HUES64 (cell line): ENCODE measurements around the gene WDR20.
"Not testable (repeated sequence)": the region's sequence is repeated elsewhere in the genome, so short reads cannot be mapped to it uniquely, and the experiment has no call there.

Experiments used
- H3K27ac ChIP-seq: 2 replicates; pipeline ENCODE4 v1.7.0; 2013; ENCODE audit warnings: low read depth, low read length, inconsistent platforms
- H3K27me3 ChIP-seq: 2 replicates; pipeline ENCODE4 v1.6.1; 2013; ENCODE audit warnings: mild to moderate bottlenecking, low read length; ENCODE audit not compliant: insufficient read depth
- H3K36me3 ChIP-seq: 2 replicates; pipeline ENCODE4 v1.6.1; 2013; ENCODE audit warnings: mild to moderate bottlenecking, low read length; ENCODE audit not compliant: insufficient read depth
- H3K4me1 ChIP-seq: 2 replicates; pipeline ENCODE4 v1.6.1; 2013; ENCODE audit warnings: mild to moderate bottlenecking, low read length, moderate library complexity; ENCODE audit not compliant: insufficient read depth
- H3K4me3 ChIP-seq: 2 replicates; pipeline ENCODE4 v1.5.1; 2013; ENCODE audit warnings: mild to moderate bottlenecking, low read length, moderate library complexity
- H3K9ac ChIP-seq: 2 replicates; pipeline ENCODE4 v1.6.1; 2013; ENCODE audit warnings: mild to moderate bottlenecking, low read depth, low read length
- H3K9me3 ChIP-seq: 2 replicates; pipeline ENCODE4 v1.6.1; 2013; ENCODE audit warnings: low read depth, low read length; ENCODE audit not compliant: insufficient read depth
- WGBS: fragments of 150-250, 120-280 bp; methylation state at CpG from one replicate; pipeline ENCODE4 v1.1.7; 2013; ENCODE audit warnings: missing lambda C conversion rate; 5-methylcytosine and 5-hydroxymethylcytosine counted together

Gene WDR20

GRCh38 chr14:102238766-102239165 is 99.1 kb downstream of the WDR20 start:
- H3K4me3 ChIP-seq: no peak overlapping the region
- no peak overlapping the region for H3K9ac ChIP-seq
- peaks cover 7% of the 10 kb centered on the region for H3K4me1 ChIP-seq
- no peaks in the 10 kb centered on the region for H3K27me3 ChIP-seq
- H3K27ac ChIP-seq: no peak overlapping the region
- H3K36me3 ChIP-seq: no peaks in the 10 kb centered on the region
- H3K9me3 ChIP-seq: no peaks in the 10 kb centered on the region
- WGBS: 95% methylated on average over 3 of the region's 3 CpGs

GRCh38 chr14:102239231-102239630 is 99.5 kb downstream of the WDR20 start:
- Histone ChIP-seq H3K9me3 (no peaks in the 10 kb centered on the region), H3K27ac (no peak overlapping the region), H3K9ac (no peak overlapping the region), H3K27me3 (no peaks in the 10 kb centered on the region), H3K36me3 (no peaks in the 10 kb centered on the region), H3K4me3 (no peak overlapping the region), H3K4me1 (peaks cover 7% of the 10 kb centered on the region)
- WGBS: 77% methylated on average over 4 of the region's 4 CpGs

- not testable (repeated sequence) for H3K9ac ChIP-seq, H3K9me3 ChIP-seq, H3K27ac ChIP-seq, H3K27me3 ChIP-seq, H3K4me3 ChIP-seq, H3K4me1 ChIP-seq, H3K36me3 ChIP-seq
- WGBS: 94% methylated on average over 5 of the region's 5 CpGs
Measured at GRCh38 chr14:102240481-102240880, 100.8 kb downstream of the WDR20 start.

GRCh38 chr14:102241147-102241546 is 101.5 kb downstream of the WDR20 start:
- H3K36me3 ChIP-seq: no peaks in the 10 kb centered on the region
- H3K4me1 ChIP-seq: peaks cover 2% of the 10 kb centered on the region; the same call in 1 of the 2 replicates
- no peak overlapping the region for H3K27ac ChIP-seq
- 89% methylated on average over 4 of the region's 4 CpGs for WGBS
- no peak overlapping the region for H3K9ac ChIP-seq
- no peaks in the 10 kb centered on the region for H3K9me3 ChIP-seq
- no peaks in the 10 kb centered on the region for H3K27me3 ChIP-seq
- H3K4me3 ChIP-seq: no peak overlapping the region

GRCh38 chr14:102243795-102244194 is 104.1 kb downstream of the WDR20 start:
- peaks cover 18% of the 10 kb centered on the region for H3K4me1 ChIP-seq
- H3K36me3 ChIP-seq, H3K27me3 ChIP-seq, H3K9ac ChIP-seq, H3K27ac ChIP-seq, H3K9me3 ChIP-seq, H3K4me3 ChIP-seq: not testable (repeated sequence)
- 96% methylated on average over 4 of the region's 4 CpGs for WGBS

- Histone ChIP-seq H3K4me1 (peaks cover 18% of the 10 kb centered on the region), H3K27ac (no peak overlapping the region), H3K27me3 (peaks cover 6% of the 10 kb centered on the region; the same call in 1 of the 2 replicates), H3K9me3 (no peaks in the 10 kb centered on the region), H3K36me3 (no peaks in the 10 kb centered on the region), H3K4me3 (no peak overlapping the region), H3K9ac (no peak overlapping the region)
- WGBS: 86% methylated on average over 9 of the region's 9 CpGs
Measured at GRCh38 chr14:102246071-102246470, 106.4 kb downstream of the WDR20 start.

GRCh38 chr14:102248121-102248520 is 108.4 kb downstream of the WDR20 start:
- Histone ChIP-seq H3K27me3 (peaks cover 6% of the 10 kb centered on the region; the same call in 1 of the 2 replicates), H3K9ac (no peak overlapping the region), H3K4me1 (peaks cover 18% of the 10 kb centered on the region), H3K36me3 (no peaks in the 10 kb centered on the region), H3K27ac (peak overlapping the region; percentile 48; the same call in 1 of the 2 replicates), H3K4me3 (no peak overlapping the region), H3K9me3 (no peaks in the 10 kb centered on the region)
- 22% methylated on average over 8 of the region's 8 CpGs for WGBS

GRCh38 chr14:102249041-102249440 is 109.3 kb downstream of the WDR20 start:
- Histone ChIP-seq H3K27me3 (peaks cover 6% of the 10 kb centered on the region; the same call in 1 of the 2 replicates), H3K4me3 (no peak overlapping the region), H3K36me3 (no peaks in the 10 kb centered on the region), H3K9me3 (no peaks in the 10 kb centered on the region), H3K4me1 (peaks cover 18% of the 10 kb centered on the region), H3K9ac (no peak overlapping the region), H3K27ac (no peak overlapping the region)
- WGBS: 95% methylated on average over 12 of the region's 12 CpGs

GRCh38 chr14:102249981-102250380 is 110.3 kb downstream of the WDR20 start:
- Histone ChIP-seq H3K27me3 (peaks cover 6% of the 10 kb centered on the region; the same call in 1 of the 2 replicates), H3K36me3 (no peaks in the 10 kb centered on the region), H3K9me3 (no peaks in the 10 kb centered on the region), H3K4me1 (peaks cover 18% of the 10 kb centered on the region), H3K9ac (no peak overlapping the region), H3K27ac (no peak overlapping the region), H3K4me3 (no peak overlapping the region)
- 91% methylated on average over 6 of the region's 6 CpGs for WGBS

GRCh38 chr14:102250636-102251035 is 110.9 kb downstream of the WDR20 start:
- no peaks in the 10 kb centered on the region for H3K9me3 ChIP-seq
- H3K4me1 ChIP-seq: peaks cover 18% of the 10 kb centered on the region
- H3K27ac ChIP-seq: no peak overlapping the region
- no peak overlapping the region for H3K9ac ChIP-seq
- WGBS: 96% methylated on average over 15 of the region's 15 CpGs
- peaks cover 6% of the 10 kb centered on the region; the same call in 1 of the 2 replicates for H3K27me3 ChIP-seq
- H3K36me3 ChIP-seq: no peaks in the 10 kb centered on the region
- no peak overlapping the region for H3K4me3 ChIP-seq

- Histone ChIP-seq H3K27ac (no peak overlapping the region), H3K27me3 (peaks cover 6% of the 10 kb centered on the region; the same call in 1 of the 2 replicates)
- WGBS: 92% methylated on average over 6 of the region's 8 CpGs
Measured at GRCh38 chr14:102251161-102251560, 111.5 kb downstream of the WDR20 start.

More at GRCh38 chr14:102251161-102251560, 111.5 kb downstream of the WDR20 start:
- H3K36me3 ChIP-seq: no peaks in the 10 kb centered on the region
- H3K4me3 ChIP-seq: no peak overlapping the region
- H3K9ac ChIP-seq: no peak overlapping the region
- H3K4me1 ChIP-seq: peaks cover 16% of the 10 kb centered on the region
- H3K9me3 ChIP-seq: no peaks in the 10 kb centered on the region
